ENCODE measurements around the gene TULP4. TPM values are rescaled to one million over a fixed set of nuclear protein-coding genes. Genes with fewer than 3 reads are reported as not detected.
"Not testable (repeated sequence)": the region's sequence is repeated elsewhere in the genome, so short reads cannot be mapped to it uniquely, and the experiment has no call there.

TULP4 gene
- total RNA-seq, 1 donor from 2014 or later = 252 TPM

DNA sequence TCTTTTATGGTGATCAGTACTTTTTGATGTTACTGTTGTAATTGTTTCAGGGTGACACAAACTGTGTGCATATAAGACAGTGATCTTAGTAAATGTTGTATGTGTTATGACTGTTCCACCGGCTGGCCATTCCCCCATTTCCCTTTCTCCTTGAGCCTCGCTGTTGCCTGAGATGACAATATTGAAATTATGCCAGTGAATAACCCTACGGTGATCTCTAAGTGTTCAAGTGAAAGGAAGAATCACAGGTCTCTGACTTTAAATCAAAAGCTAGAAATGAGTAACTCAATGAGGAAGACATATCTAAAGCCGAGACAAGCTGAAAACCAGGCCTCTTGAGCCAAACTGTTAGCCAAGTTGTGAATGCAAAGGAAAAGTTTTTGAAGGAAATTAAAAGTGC, 32.3 kb downstream of the TULP4 start:
- H3K9me3 Mint-ChIP-seq = peaks cover 65% of the 10 kb centered on the region
- H3K36me3 Mint-ChIP-seq = peaks cover 59% of the 10 kb centered on the region

DNA sequence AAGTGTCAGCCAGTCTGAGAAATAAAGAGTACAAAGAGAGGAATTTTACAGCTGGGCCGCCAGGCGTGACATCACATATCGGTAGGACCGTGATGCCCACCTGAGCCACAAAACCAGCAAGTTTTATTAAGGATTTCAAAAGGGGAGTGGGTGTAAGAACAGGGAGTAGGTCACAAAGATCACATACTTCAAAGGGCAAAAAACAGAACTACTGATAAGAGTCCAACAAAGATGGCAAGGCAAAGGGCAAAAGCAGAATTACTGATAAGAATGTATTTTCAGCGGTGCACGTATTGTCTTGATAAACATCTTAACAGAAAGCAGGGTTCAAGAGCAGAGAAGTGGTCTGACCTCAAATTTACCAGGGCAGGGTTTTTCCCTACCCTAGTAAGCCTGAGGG, 33.2 kb downstream of the TULP4 start:
- H3K4me2 ChIP-seq; H3K27me3 ChIP-seq; H3K9me3 ChIP-seq (ENCODE audit: low read depth); H2AFZ ChIP-seq (replicated peaks); H3K9ac ChIP-seq; H3K4me3 Mint-ChIP-seq; DNase-seq (ENCODE audit: low spot score); H3K27me3 Mint-ChIP-seq (ENCODE audit: insufficient read depth, low read depth); H4K20me1 ChIP-seq (ENCODE audit: low read depth); H3F3A ChIP-seq (ENCODE audit: low read depth); H3K27ac ChIP-seq; H3K27ac Mint-ChIP-seq; H3K4me3 ChIP-seq; H3K4me1 Mint-ChIP-seq: not testable (repeated sequence)
- H3K79me2 ChIP-seq (ENCODE audit: low read depth) = peaks cover 54% of the 10 kb centered on the region
- H3K4me1 ChIP-seq = peaks cover 16% of the 10 kb centered on the region
- Mint-ChIP-seq H3K36me3 (peaks cover 51% of the 10 kb centered on the region), H3K9me3 (peaks cover 60% of the 10 kb centered on the region)
- peaks cover 11% of the 10 kb centered on the region for H3K36me3 ChIP-seq

More for the DNA sequence above, 32.3 kb downstream of the TULP4 start:
- Histone ChIP-seq H3K27ac (no peak overlapping the region), H3K9ac (no peak overlapping the region), H2AFZ (replicated peaks) (no peak overlapping the region), H4K20me1 (ENCODE audit: low read depth) (no peaks in the 10 kb centered on the region), H3K79me2 (ENCODE audit: low read depth) (peaks cover 57% of the 10 kb centered on the region), H3F3A (ENCODE audit: low read depth) (peaks cover 6% of the 10 kb centered on the region), H3K36me3 (peaks cover 11% of the 10 kb centered on the region), H3K4me1 (peaks cover 16% of the 10 kb centered on the region), H3K9me3 (ENCODE audit: low read depth) (peaks cover 7% of the 10 kb centered on the region), H3K4me2 (no peak overlapping the region), H3K4me3 (no peak overlapping the region), H3K27me3 (no peaks in the 10 kb centered on the region)
- no peak overlapping the region for H3K27ac Mint-ChIP-seq
- TF ChIP-seq EZH2phosphoT487 (IDR thresholded peaks at IDR 0.05) (no peak), EZH2 (IDR thresholded peaks at IDR 0.05) (no peak)
- TF ChIP-seq, protein P1, sequence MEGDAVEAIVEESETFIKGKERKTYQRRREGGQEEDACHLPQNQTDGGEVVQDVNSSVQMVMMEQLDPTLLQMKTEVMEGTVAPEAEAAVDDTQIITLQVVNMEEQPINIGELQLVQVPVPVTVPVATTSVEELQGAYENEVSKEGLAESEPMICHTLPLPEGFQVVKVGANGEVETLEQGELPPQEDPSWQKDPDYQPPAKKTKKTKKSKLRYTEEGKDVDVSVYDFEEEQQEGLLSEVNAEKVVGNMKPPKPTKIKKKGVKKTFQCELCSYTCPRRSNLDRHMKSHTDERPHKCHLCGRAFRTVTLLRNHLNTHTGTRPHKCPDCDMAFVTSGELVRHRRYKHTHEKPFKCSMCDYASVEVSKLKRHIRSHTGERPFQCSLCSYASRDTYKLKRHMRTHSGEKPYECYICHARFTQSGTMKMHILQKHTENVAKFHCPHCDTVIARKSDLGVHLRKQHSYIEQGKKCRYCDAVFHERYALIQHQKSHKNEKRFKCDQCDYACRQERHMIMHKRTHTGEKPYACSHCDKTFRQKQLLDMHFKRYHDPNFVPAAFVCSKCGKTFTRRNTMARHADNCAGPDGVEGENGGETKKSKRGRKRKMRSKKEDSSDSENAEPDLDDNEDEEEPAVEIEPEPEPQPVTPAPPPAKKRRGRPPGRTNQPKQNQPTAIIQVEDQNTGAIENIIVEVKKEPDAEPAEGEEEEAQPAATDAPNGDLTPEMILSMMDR (IDR thresholded peaks at IDR 0.05) = no peak
- H3K4me3 Mint-ChIP-seq = no peak overlapping the region
- H3K27me3 Mint-ChIP-seq (ENCODE audit: insufficient read depth, low read depth) = no peaks in the 10 kb centered on the region
- no peak for DNase-seq (ENCODE audit: low spot score)
- peaks cover 3% of the 10 kb centered on the region for H3K4me1 Mint-ChIP-seq

DNA sequence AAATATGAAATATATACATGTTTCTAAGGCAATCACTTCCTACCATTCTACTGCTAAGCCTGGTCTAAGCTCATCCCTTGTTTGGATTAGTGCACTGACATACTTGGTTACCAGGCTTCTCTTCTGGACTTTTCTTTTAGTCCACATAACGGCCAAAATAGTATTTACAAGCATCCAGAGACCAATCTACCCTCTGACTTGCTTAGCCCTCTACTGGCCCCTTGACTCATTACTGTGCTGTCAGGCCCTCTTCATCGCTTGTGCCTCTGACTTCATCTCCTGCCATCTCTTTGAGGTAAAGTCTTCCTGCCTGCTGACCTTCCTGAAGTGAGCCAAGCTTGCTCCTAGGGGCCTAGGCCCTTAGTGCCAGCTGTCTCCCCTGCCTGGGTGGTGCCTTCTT, 35.1 kb downstream of the TULP4 start:
- DNase-seq (ENCODE audit: low spot score) = no peak
- Histone ChIP-seq H4K20me1 (ENCODE audit: low read depth) (no peaks in the 10 kb centered on the region), H3K27ac (no peak overlapping the region), H3K4me3 (no peak overlapping the region), H3K9ac (no peak overlapping the region), H3K4me1 (peaks cover 16% of the 10 kb centered on the region), H3K27me3 (no peaks in the 10 kb centered on the region), H3K36me3 (peaks cover 11% of the 10 kb centered on the region), H3K79me2 (ENCODE audit: low read depth) (peaks cover 45% of the 10 kb centered on the region), H3K9me3 (ENCODE audit: low read depth) (peaks cover 7% of the 10 kb centered on the region), H3K4me2 (no peak overlapping the region), H3F3A (ENCODE audit: low read depth) (peaks cover 6% of the 10 kb centered on the region), H2AFZ (replicated peaks) (no peak overlapping the region)
- peaks cover 38% of the 10 kb centered on the region for H3K36me3 Mint-ChIP-seq
- peaks cover 53% of the 10 kb centered on the region for H3K9me3 Mint-ChIP-seq
- no peak overlapping the region for H3K4me3 Mint-ChIP-seq
- H3K27me3 Mint-ChIP-seq (ENCODE audit: insufficient read depth, low read depth) = no peaks in the 10 kb centered on the region
- no peak for TF ChIP-seq EZH2 (IDR thresholded peaks at IDR 0.05)
- H3K4me1 Mint-ChIP-seq = peaks cover 3% of the 10 kb centered on the region
- no peak overlapping the region for H3K27ac Mint-ChIP-seq

DNA sequence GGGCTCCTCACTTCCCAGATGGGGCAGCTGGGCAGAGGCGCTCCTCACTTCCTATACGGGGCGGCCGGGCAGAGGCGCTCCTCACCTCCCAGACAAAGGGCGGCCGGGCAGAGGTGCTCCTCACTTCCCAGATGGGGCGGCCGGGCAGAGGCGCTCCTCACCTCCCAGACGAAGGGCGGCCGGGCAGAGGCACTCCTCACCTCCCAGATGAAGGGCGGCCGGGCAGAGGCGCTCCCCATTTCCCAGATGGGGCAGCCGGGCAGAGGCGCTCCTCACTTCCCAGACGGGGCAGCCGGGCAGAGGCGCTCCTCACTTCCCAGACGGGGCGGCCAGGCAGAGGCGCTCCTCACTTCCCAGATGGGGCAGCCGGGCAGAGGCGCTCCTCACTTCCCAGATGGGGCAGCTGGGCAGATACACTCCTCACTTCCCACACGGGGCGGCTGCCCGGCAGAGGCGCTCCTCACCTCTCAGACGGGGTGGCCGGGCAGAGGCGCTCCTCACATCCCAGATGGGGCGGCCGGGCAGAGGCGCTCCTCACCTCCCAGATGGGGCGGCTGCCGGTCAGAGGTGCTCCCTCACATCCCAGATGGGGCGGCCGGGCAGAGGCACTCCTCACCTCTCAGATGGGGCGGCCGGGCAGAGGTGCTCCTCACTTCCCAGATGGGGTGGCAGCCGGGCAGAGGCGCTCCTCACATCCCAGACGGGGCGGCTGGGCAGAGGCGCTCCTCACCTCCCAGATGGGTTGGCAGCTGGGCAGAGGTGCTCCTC, 36.7 kb downstream of the TULP4 start:
- DNase-seq (ENCODE audit: low spot score); H3K27ac Mint-ChIP-seq; H3K4me3 ChIP-seq; H4K20me1 ChIP-seq (ENCODE audit: low read depth); H3F3A ChIP-seq (ENCODE audit: low read depth); H3K27me3 Mint-ChIP-seq (ENCODE audit: insufficient read depth, low read depth); H3K9ac ChIP-seq; H3K27ac ChIP-seq; H3K4me3 Mint-ChIP-seq; H2AFZ ChIP-seq (replicated peaks); H3K9me3 ChIP-seq (ENCODE audit: low read depth); H3K4me1 ChIP-seq; H3K4me2 ChIP-seq; H3K27me3 ChIP-seq; H3K4me1 Mint-ChIP-seq: not testable (repeated sequence)
- peaks cover 39% of the 10 kb centered on the region for H3K79me2 ChIP-seq (ENCODE audit: low read depth)
- H3K36me3 Mint-ChIP-seq = peaks cover 32% of the 10 kb centered on the region
- peaks cover 46% of the 10 kb centered on the region for H3K9me3 Mint-ChIP-seq
- H3K36me3 ChIP-seq = peaks cover 11% of the 10 kb centered on the region

DNA sequence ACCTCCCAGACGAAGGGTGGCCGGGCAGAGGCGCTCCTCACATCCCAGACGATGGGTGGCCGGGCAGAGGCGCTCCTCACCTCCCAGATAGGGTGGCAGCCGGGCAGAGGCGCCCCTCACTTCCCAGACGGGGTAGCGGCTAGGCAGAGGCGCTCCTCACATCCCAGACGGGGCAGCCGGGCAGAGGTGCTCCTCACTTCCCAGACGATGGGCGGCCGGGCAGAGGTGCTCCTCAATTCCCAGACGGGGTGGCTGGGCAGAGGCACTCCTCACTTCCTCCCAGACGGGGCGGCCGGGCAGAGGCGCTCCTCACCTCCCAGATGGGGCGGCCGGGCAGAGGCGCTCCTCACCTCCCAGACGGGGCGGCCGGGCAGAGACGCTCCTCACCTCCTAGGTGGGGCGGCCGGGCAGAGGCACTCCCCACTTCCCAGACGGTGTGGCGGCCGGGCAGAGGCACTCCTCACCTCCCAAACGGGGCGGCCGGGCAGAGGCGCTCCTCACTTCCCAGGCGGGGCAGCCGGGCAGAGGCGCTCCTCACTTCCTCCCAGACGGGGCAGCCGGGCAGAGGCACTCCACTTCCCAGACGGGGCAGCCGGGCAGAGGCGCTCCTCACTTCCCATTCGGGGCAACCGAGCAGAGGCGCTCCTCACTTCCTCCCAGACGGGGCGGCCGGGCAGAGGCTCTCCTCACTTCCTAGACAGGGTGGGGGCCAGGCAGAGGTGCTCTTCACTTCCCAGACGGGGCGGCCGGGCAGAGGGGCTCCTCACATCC, 37.4 kb downstream of the TULP4 start:
- not testable (repeated sequence) for H3K4me1 ChIP-seq; H3K27ac ChIP-seq; H3K4me2 ChIP-seq; H4K20me1 ChIP-seq (ENCODE audit: low read depth); H3K9me3 ChIP-seq (ENCODE audit: low read depth); H3K4me3 Mint-ChIP-seq; H3K4me3 ChIP-seq; H3K4me1 Mint-ChIP-seq; H2AFZ ChIP-seq (replicated peaks); DNase-seq (ENCODE audit: low spot score); H3K27ac Mint-ChIP-seq; H3K27me3 ChIP-seq; H3F3A ChIP-seq (ENCODE audit: low read depth); H3K9ac ChIP-seq; H3K27me3 Mint-ChIP-seq (ENCODE audit: insufficient read depth, low read depth)
- Mint-ChIP-seq H3K36me3 (peaks cover 30% of the 10 kb centered on the region), H3K9me3 (peaks cover 41% of the 10 kb centered on the region)
- peaks cover 11% of the 10 kb centered on the region for H3K36me3 ChIP-seq
- H3K79me2 ChIP-seq (ENCODE audit: low read depth) = peaks cover 38% of the 10 kb centered on the region

DNA sequence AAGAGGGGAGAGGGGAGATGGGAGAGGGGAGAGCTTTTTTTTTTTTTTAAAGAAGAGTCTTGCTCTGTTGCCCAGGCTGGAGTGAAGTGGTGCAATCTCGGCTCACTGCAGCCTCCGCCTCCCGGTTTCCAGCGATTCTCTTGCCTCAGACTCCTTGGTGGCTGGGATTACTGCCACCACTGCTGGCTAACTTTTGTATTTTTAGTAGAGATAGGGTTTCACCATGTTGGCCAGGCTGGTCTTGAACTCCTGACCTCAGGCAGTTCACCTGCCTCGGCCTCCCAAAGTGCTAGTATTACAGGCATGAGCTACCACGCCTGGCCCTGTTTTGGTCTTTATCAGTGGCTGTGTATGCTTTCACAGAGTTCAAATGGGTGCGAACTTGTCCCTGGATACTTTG, 38.5 kb downstream of the TULP4 start:
- H3K9ac ChIP-seq; H3K4me1 ChIP-seq; H3K4me1 Mint-ChIP-seq; H3K27ac ChIP-seq; H3K9me3 ChIP-seq (ENCODE audit: low read depth); H3K4me2 ChIP-seq; DNase-seq (ENCODE audit: low spot score); H3F3A ChIP-seq (ENCODE audit: low read depth); H3K27me3 Mint-ChIP-seq (ENCODE audit: insufficient read depth, low read depth); H3K4me3 Mint-ChIP-seq; H4K20me1 ChIP-seq (ENCODE audit: low read depth); H3K27me3 ChIP-seq; H3K27ac Mint-ChIP-seq; H3K4me3 ChIP-seq; H2AFZ ChIP-seq (replicated peaks): not testable (repeated sequence)
- Mint-ChIP-seq H3K9me3 (peaks cover 32% of the 10 kb centered on the region), H3K36me3 (peaks cover 23% of the 10 kb centered on the region)
- Histone ChIP-seq H3K79me2 (ENCODE audit: low read depth) (peaks cover 37% of the 10 kb centered on the region), H3K36me3 (peaks cover 11% of the 10 kb centered on the region)

Data from neural progenitor cell (in vitro differentiated cells).